Measurements from ENCODE around the gene TPM3.
"Not testable (repeated sequence)": the region's sequence is repeated elsewhere in the genome, so short reads cannot be mapped to it uniquely, and the experiment has no call there.

The TPM3 gene

GRCh38 chr1:154147505-154147904 is 44.4 kb downstream of the TPM3 start:
- not testable (repeated sequence) for H2AFZ ChIP-seq (ENCODE audit: low read length, unreplicated experiment); H3K4me1 ChIP-seq (ENCODE audit: control insufficient read depth, insufficient read depth, low read length, unreplicated experiment); H3K27me3 ChIP-seq (ENCODE audit: insufficient read depth, low read length); H3K79me2 ChIP-seq (ENCODE audit: control insufficient read depth, insufficient read depth, low read length, unreplicated experiment); H3K36me3 ChIP-seq (ENCODE audit: insufficient read depth, low read length); H3K27ac ChIP-seq (ENCODE audit: low read depth, low read length); H3K4me3 ChIP-seq (ENCODE audit: low read depth, low read length)

GRCh38 chr1:154145986-154146385 is 45.9 kb downstream of the TPM3 start:
- Histone ChIP-seq H3K27ac (ENCODE audit: low read depth, low read length) (no peak overlapping the region), H3K4me1 (ENCODE audit: control insufficient read depth, insufficient read depth, low read length, unreplicated experiment) (peaks cover 8% of the 10 kb centered on the region), H3K79me2 (ENCODE audit: control insufficient read depth, insufficient read depth, low read length, unreplicated experiment) (no peaks in the 10 kb centered on the region), H3K4me3 (ENCODE audit: low read depth, low read length) (no peak overlapping the region), H3K36me3 (ENCODE audit: insufficient read depth, low read length) (no peaks in the 10 kb centered on the region), H2AFZ (ENCODE audit: low read length, unreplicated experiment) (no peak overlapping the region), H3K27me3 (ENCODE audit: insufficient read depth, low read length) (no peaks in the 10 kb centered on the region)

GRCh38 chr1:154142358-154142757 is 49.5 kb downstream of the TPM3 start:
- Histone ChIP-seq H3K27me3 (ENCODE audit: insufficient read depth, low read length) (no peaks in the 10 kb centered on the region), H3K27ac (ENCODE audit: low read depth, low read length) (no peak overlapping the region), H3K79me2 (ENCODE audit: control insufficient read depth, insufficient read depth, low read length, unreplicated experiment) (no peaks in the 10 kb centered on the region), H3K4me1 (ENCODE audit: control insufficient read depth, insufficient read depth, low read length, unreplicated experiment) (peaks cover 8% of the 10 kb centered on the region), H2AFZ (ENCODE audit: low read length, unreplicated experiment) (no peak overlapping the region), H3K4me3 (ENCODE audit: low read depth, low read length) (no peak overlapping the region), H3K36me3 (ENCODE audit: insufficient read depth, low read length) (no peaks in the 10 kb centered on the region)

DNA sequence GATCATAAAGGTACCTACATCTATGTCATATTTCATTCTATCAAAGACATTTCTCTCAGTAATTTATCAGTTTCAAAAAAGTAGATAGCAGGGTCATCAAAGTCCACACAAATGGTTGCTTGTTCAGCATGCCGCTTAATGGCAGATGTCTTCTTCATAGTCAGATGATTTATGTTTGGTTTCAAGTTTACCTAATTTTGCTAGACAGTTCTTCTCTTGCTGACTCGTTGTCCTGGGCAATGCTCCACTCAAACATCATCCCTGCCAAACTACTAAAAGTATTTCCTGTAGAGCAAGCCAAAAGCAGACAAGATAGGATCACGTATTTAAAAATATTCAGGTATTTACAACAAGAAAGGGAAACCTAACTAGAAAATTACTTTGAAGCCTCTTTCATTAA is 50.7 kb downstream of the TPM3 start:
- H3K4me1 ChIP-seq (ENCODE audit: control insufficient read depth, insufficient read depth, low read length, unreplicated experiment) = peaks cover 8% of the 10 kb centered on the region
- no peak overlapping the region for H3K4me3 ChIP-seq (ENCODE audit: low read depth, low read length)
- no peaks in the 10 kb centered on the region for H3K79me2 ChIP-seq (ENCODE audit: control insufficient read depth, insufficient read depth, low read length, unreplicated experiment)
- peak overlapping the region; percentile 3 for H2AFZ ChIP-seq (ENCODE audit: low read length, unreplicated experiment)
- H3K27me3 ChIP-seq (ENCODE audit: insufficient read depth, low read length) = no peaks in the 10 kb centered on the region
- H3K27ac ChIP-seq (ENCODE audit: low read depth, low read length) = no peak overlapping the region
- H3K36me3 ChIP-seq (ENCODE audit: insufficient read depth, low read length) = no peaks in the 10 kb centered on the region

GRCh38 chr1:154137888-154138287 is 54.0 kb downstream of the TPM3 start:
- H3K27me3 ChIP-seq (ENCODE audit: insufficient read depth, low read length) = no peaks in the 10 kb centered on the region
- no peak overlapping the region for H2AFZ ChIP-seq (ENCODE audit: low read length, unreplicated experiment)
- H3K27ac ChIP-seq (ENCODE audit: low read depth, low read length) = no peak overlapping the region
- H3K36me3 ChIP-seq (ENCODE audit: insufficient read depth, low read length) = no peaks in the 10 kb centered on the region
- H3K79me2 ChIP-seq (ENCODE audit: control insufficient read depth, insufficient read depth, low read length, unreplicated experiment) = no peaks in the 10 kb centered on the region
- H3K4me3 ChIP-seq (ENCODE audit: low read depth, low read length) = no peak overlapping the region
- peaks cover 8% of the 10 kb centered on the region for H3K4me1 ChIP-seq (ENCODE audit: control insufficient read depth, insufficient read depth, low read length, unreplicated experiment)

- H3K4me1 ChIP-seq (ENCODE audit: control insufficient read depth, insufficient read depth, low read length, unreplicated experiment) = peaks cover 13% of the 10 kb centered on the region
- H2AFZ ChIP-seq (ENCODE audit: low read length, unreplicated experiment) = no peak overlapping the region
- H3K27ac ChIP-seq (ENCODE audit: low read depth, low read length) = no peak overlapping the region
- no peak overlapping the region for H3K4me3 ChIP-seq (ENCODE audit: low read depth, low read length)
- no peaks in the 10 kb centered on the region for H3K36me3 ChIP-seq (ENCODE audit: insufficient read depth, low read length)
- H3K27me3 ChIP-seq (ENCODE audit: insufficient read depth, low read length) = no peaks in the 10 kb centered on the region
- H3K79me2 ChIP-seq (ENCODE audit: control insufficient read depth, insufficient read depth, low read length, unreplicated experiment) = no peaks in the 10 kb centered on the region
These were observed 58.6 kb downstream of the TPM3 start for GRCh38 chr1:154133256-154133655.

GRCh38 chr1:154129391-154129970 is 62.4 kb downstream of the TPM3 start:
- H3K27ac ChIP-seq (ENCODE audit: low read depth, low read length) = no peak overlapping the region
- H3K4me3 ChIP-seq (ENCODE audit: low read depth, low read length) = no peak overlapping the region; the same call in 1 of the 2 replicates
- no peak overlapping the region for H2AFZ ChIP-seq (ENCODE audit: low read length, unreplicated experiment)
- no peaks in the 10 kb centered on the region for H3K79me2 ChIP-seq (ENCODE audit: control insufficient read depth, insufficient read depth, low read length, unreplicated experiment)
- H3K4me1 ChIP-seq (ENCODE audit: control insufficient read depth, insufficient read depth, low read length, unreplicated experiment) = peaks cover 13% of the 10 kb centered on the region
- no peaks in the 10 kb centered on the region for H3K36me3 ChIP-seq (ENCODE audit: insufficient read depth, low read length)
- H3K27me3 ChIP-seq (ENCODE audit: insufficient read depth, low read length) = no peaks in the 10 kb centered on the region

DNA sequence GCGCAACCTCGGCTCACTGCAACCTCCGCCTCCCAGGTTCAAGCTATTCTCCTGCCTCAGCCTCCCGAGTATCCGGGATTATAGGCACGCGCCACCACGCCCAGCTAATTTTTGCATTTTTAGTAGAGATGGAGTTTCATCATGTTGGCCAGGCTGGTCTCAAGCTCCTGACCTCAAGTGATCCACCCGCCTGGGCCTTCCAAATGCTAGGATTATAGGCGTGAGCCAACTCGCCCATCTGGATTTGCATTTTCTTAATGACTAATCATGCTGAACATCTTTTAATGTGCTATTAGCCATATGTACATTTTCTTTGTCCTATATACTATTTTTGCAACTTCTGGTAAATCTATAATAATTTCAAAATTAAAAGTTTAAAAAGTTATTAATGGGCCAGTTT is 68.7 kb downstream of the TPM3 start:
- H3K4me3 ChIP-seq (ENCODE audit: low read depth, low read length); H3K4me1 ChIP-seq (ENCODE audit: control insufficient read depth, insufficient read depth, low read length, unreplicated experiment); H3K27ac ChIP-seq (ENCODE audit: low read depth, low read length); H3K27me3 ChIP-seq (ENCODE audit: insufficient read depth, low read length); H3K36me3 ChIP-seq (ENCODE audit: insufficient read depth, low read length); H3K79me2 ChIP-seq (ENCODE audit: control insufficient read depth, insufficient read depth, low read length, unreplicated experiment); H2AFZ ChIP-seq (ENCODE audit: low read length, unreplicated experiment): not testable (repeated sequence)

- Histone ChIP-seq H3K79me2 (ENCODE audit: control insufficient read depth, insufficient read depth, low read length, unreplicated experiment) (no peaks in the 10 kb centered on the region), H3K27me3 (ENCODE audit: insufficient read depth, low read length) (no peaks in the 10 kb centered on the region), H3K4me1 (ENCODE audit: control insufficient read depth, insufficient read depth, low read length, unreplicated experiment) (no peaks in the 10 kb centered on the region), H3K36me3 (ENCODE audit: insufficient read depth, low read length) (no peaks in the 10 kb centered on the region), H2AFZ (ENCODE audit: low read length, unreplicated experiment) (no peak overlapping the region), H3K27ac (ENCODE audit: low read depth, low read length) (no peak overlapping the region), H3K4me3 (ENCODE audit: low read depth, low read length) (no peak overlapping the region)
These were observed 74.3 kb downstream of the TPM3 start for GRCh38 chr1:154117642-154118041.

GRCh38 chr1:154115180-154115579 is 76.7 kb downstream of the TPM3 start:
- no peak overlapping the region for H3K27ac ChIP-seq (ENCODE audit: low read depth, low read length)
- H3K4me3 ChIP-seq (ENCODE audit: low read depth, low read length) = no peak overlapping the region
- H3K36me3 ChIP-seq (ENCODE audit: insufficient read depth, low read length) = no peaks in the 10 kb centered on the region
- H3K79me2 ChIP-seq (ENCODE audit: control insufficient read depth, insufficient read depth, low read length, unreplicated experiment) = no peaks in the 10 kb centered on the region
- no peaks in the 10 kb centered on the region for H3K4me1 ChIP-seq (ENCODE audit: control insufficient read depth, insufficient read depth, low read length, unreplicated experiment)
- no peak overlapping the region for H2AFZ ChIP-seq (ENCODE audit: low read length, unreplicated experiment)
- H3K27me3 ChIP-seq (ENCODE audit: insufficient read depth, low read length) = no peaks in the 10 kb centered on the region

Data from ACC112 (cell line).